ENCODE data around the gene MRPL32.
"Not testable (repeated sequence)": the region's sequence is repeated elsewhere in the genome, so short reads cannot be mapped to it uniquely, and the experiment has no call there.

MRPL32 gene

GRCh38 chr7:42931834-42932651 lies at the start of gene MRPL32, which contains the start of gene PSMA2:
Gene MRPL32 (plus strand): TSS chr7:42932376. CDS start chr7:42932387, 11 bp downstream.
Gene PSMA2 (minus strand): TSS chr7:42932174. CDS start chr7:42932158, 16 bp downstream.
- DNase-seq (ENCODE audit: low spot score) = peak; percentile 83

GRCh38 chr7:42883950-42884349 lies 48.2 kb upstream of the MRPL32 start:
- no peak for DNase-seq (ENCODE audit: low spot score)

GRCh38 chr7:42885183-42885582 lies 47.0 kb upstream of the MRPL32 start:
- not testable (repeated sequence) for DNase-seq (ENCODE audit: low spot score)

GRCh38 chr7:42886129-42886528 lies 46.0 kb upstream of the MRPL32 start:
- DNase-seq (ENCODE audit: low spot score) = no peak

GRCh38 chr7:42886893-42887505 lies 45.2 kb upstream of the MRPL32 start:
- no peak for DNase-seq (ENCODE audit: low spot score)

- no peak for DNase-seq (ENCODE audit: low spot score)
These were observed 38.6 kb upstream of the MRPL32 start for GRCh38 chr7:42893346-42894240.

- DNase-seq (ENCODE audit: low spot score) = no peak
These were observed 31.3 kb upstream of the MRPL32 start for GRCh38 chr7:42900842-42901241.

- no peak for DNase-seq (ENCODE audit: low spot score)
These were observed 29.8 kb upstream of the MRPL32 start for GRCh38 chr7:42902331-42902730.

- no peak for DNase-seq (ENCODE audit: low spot score)
These were observed 26.0 kb upstream of the MRPL32 start for GRCh38 chr7:42906181-42906580.

- DNase-seq (ENCODE audit: low spot score) = no peak
These were observed 24.9 kb upstream of the MRPL32 start for GRCh38 chr7:42907316-42907715.

- DNase-seq (ENCODE audit: low spot score) = no peak
These were observed 21.9 kb upstream of the MRPL32 start for GRCh38 chr7:42910306-42910705.

- peak; percentile 84 for DNase-seq (ENCODE audit: low spot score)
These were observed 20.4 kb upstream of the MRPL32 start, which contains the start of gene C7orf25 for GRCh38 chr7:42911454-42912447. Gene C7orf25 (minus strand): TSS chr7:42912070. CDS start chr7:42910900, 1,170 bp downstream.

- no peak for DNase-seq (ENCODE audit: low spot score)
These were observed 18.6 kb upstream of the MRPL32 start for GRCh38 chr7:42913591-42913990.

- no peak for DNase-seq (ENCODE audit: low spot score)
These were observed 18.2 kb upstream of the MRPL32 start for GRCh38 chr7:42914009-42914408.

GRCh38 chr7:42914421-42915045 lies 17.6 kb upstream of the MRPL32 start:
- DNase-seq (ENCODE audit: low spot score) = no peak

- no peak for DNase-seq (ENCODE audit: low spot score)
These were observed 16.8 kb upstream of the MRPL32 start for GRCh38 chr7:42915356-42915755.

GRCh38 chr7:42922017-42922753 lies 10.0 kb upstream of the MRPL32 start:
- no peak for DNase-seq (ENCODE audit: low spot score)

- DNase-seq (ENCODE audit: low spot score) = no peak
These were observed 7.8 kb upstream of the MRPL32 start for GRCh38 chr7:42924223-42924838.

GRCh38 chr7:42925630-42926029 lies 6.5 kb upstream of the MRPL32 start:
- DNase-seq (ENCODE audit: low spot score) = no peak

Data from HuH-7.5 (cell line).